OCI-LY3 (cell line): ENCODE measurements around the gene LAIR2.

Source experiments
- H2AFZ ChIP-seq: fragments of 200-600, 300-600 bp; shearing (Covaris generic); 2 replicates; pipeline ENCODE4 v1.6.0; 2014; ENCODE audit warnings: antibody characterized with exemption, low read depth, low read length
- H3K27ac ChIP-seq: fragments of 200-600, 300-600 bp; sonication (generic); 2 replicates; pipeline ENCODE4 v1.5.1; 2014; ENCODE audit warnings: mild to moderate bottlenecking, low read length, moderate library complexity, mixed read lengths
- H3K27me3 ChIP-seq: fragments of 200-600, 300-600 bp; sonication (generic); 2 replicates; pipeline ENCODE4 v1.6.1; 2014; ENCODE audit warnings: low read depth, low read length, mixed read lengths
- H3K36me3 ChIP-seq: fragments of 200-600, 300-600 bp; sonication (generic); replicated peaks from 2 replicates; pipeline ENCODE3; 2014; ENCODE audit warnings: low read depth, low read length, mixed read lengths
- H3K4me1 ChIP-seq: fragments of 300-600, 200-600 bp; sonication (generic); 2 replicates; pipeline ENCODE4 v1.6.1; 2014; ENCODE audit warnings: low read length, mixed read lengths
- H3K4me2 ChIP-seq: fragments of 200-600, 300-600 bp; sonication (generic); 2 replicates; pipeline ENCODE4 v1.6.1; 2014; ENCODE audit warnings: low read length, mixed read lengths
- H3K4me3 ChIP-seq: fragments of 300-600, 200-600 bp; sonication (generic); 2 replicates; pipeline ENCODE4 v1.5.1; 2014; ENCODE audit warnings: antibody characterized with exemption, mild to moderate bottlenecking, low read length, moderate library complexity
- H3K79me2 ChIP-seq: fragments of 300-600, 200-600 bp; shearing (Covaris generic); 2 replicates; pipeline ENCODE4 v1.6.1; 2014; ENCODE audit warnings: mild to moderate bottlenecking, low read length, mixed read lengths
- H3K9ac ChIP-seq: fragments of 300-600, 200-600 bp; shearing (Covaris generic); 2 replicates; pipeline ENCODE4 v1.6.0; 2014; ENCODE audit warnings: mild to moderate bottlenecking, low read length, moderate library complexity
- H3K9me3 ChIP-seq: fragments of 200-600, 300-600 bp; shearing (Covaris generic); 2 replicates; pipeline ENCODE4 v1.6.1; 2014; ENCODE audit warnings: low read length, mixed read lengths; ENCODE audit not compliant: insufficient read depth
- H4K20me1 ChIP-seq: fragments of 200-600, 300-600 bp; sonication (generic); 2 replicates; pipeline ENCODE4 v1.6.1; 2016; ENCODE audit warnings: low read length, mixed read lengths; ENCODE audit not compliant: insufficient read depth
- CTCF ChIP-seq: fragments of 200-600, 300-600 bp; sonication (generic); IDR thresholded peaks from 2 replicates; pipeline ENCODE4 v1.5.1; 2014; ENCODE audit warnings: antibody characterized with exemption, low read length, low read depth
- EZH2phosphoT487 ChIP-seq: fragments of 200-600 bp; shearing (Covaris generic); IDR thresholded peaks from 2 replicates; pipeline ENCODE4 v1.6.1; 2018; ENCODE audit warnings: antibody characterized with exemption, mixed run types, low read depth

Gene LAIR2

GRCh38 chr19:54461210-54461609 is 41.4 kb upstream of the LAIR2 start:
- no peaks in the 10 kb centered on the region for H3K27me3 ChIP-seq
- no peak for TF ChIP-seq EZH2phosphoT487
- no peak overlapping the region for H3K4me3 ChIP-seq
- peaks cover 10% of the 10 kb centered on the region for H3K4me1 ChIP-seq
- no peak overlapping the region for H3K9ac ChIP-seq
- H3K4me2 ChIP-seq: no peak overlapping the region
- peaks cover 27% of the 10 kb centered on the region for H4K20me1 ChIP-seq
- no peaks in the 10 kb centered on the region for H3K9me3 ChIP-seq
- no peak overlapping the region for H2AFZ ChIP-seq
- peaks cover 14% of the 10 kb centered on the region; the same call in 1 of the 2 replicates for H3K79me2 ChIP-seq
- H3K27ac ChIP-seq: no peak overlapping the region
- H3K36me3 ChIP-seq: peaks cover 57% of the 10 kb centered on the region

- Histone ChIP-seq H3K79me2 (peaks cover 14% of the 10 kb centered on the region; the same call in 1 of the 2 replicates), H3K27me3 (no peaks in the 10 kb centered on the region), H3K4me3 (no peak overlapping the region), H3K36me3 (peaks cover 53% of the 10 kb centered on the region), H4K20me1 (peaks cover 27% of the 10 kb centered on the region), H3K27ac (no peak overlapping the region), H2AFZ (no peak overlapping the region), H3K4me1 (peaks cover 10% of the 10 kb centered on the region), H3K9me3 (no peaks in the 10 kb centered on the region), H3K4me2 (no peak overlapping the region), H3K9ac (no peak overlapping the region)
- no peak for TF ChIP-seq CTCF
- TF ChIP-seq EZH2phosphoT487: no peak
These were observed 41.0 kb upstream of the LAIR2 start for GRCh38 chr19:54461613-54462012.

- Histone ChIP-seq H3K27me3 (no peaks in the 10 kb centered on the region), H3K9me3 (no peaks in the 10 kb centered on the region), H3K9ac (no peak overlapping the region), H3K36me3 (peaks cover 48% of the 10 kb centered on the region), H2AFZ (no peak overlapping the region), H3K79me2 (peaks cover 14% of the 10 kb centered on the region; the same call in 1 of the 2 replicates), H3K4me2 (no peak overlapping the region), H3K27ac (no peak overlapping the region), H3K4me3 (no peak overlapping the region), H4K20me1 (peaks cover 27% of the 10 kb centered on the region), H3K4me1 (peaks cover 10% of the 10 kb centered on the region)
- TF ChIP-seq CTCF: no peak
- TF ChIP-seq EZH2phosphoT487: no peak
These were observed 40.5 kb upstream of the LAIR2 start for GRCh38 chr19:54462047-54462654.

- H4K20me1 ChIP-seq: peaks cover 27% of the 10 kb centered on the region
- no peak overlapping the region for H3K27ac ChIP-seq
- H3K36me3 ChIP-seq: peaks cover 43% of the 10 kb centered on the region
- no peak overlapping the region for H3K4me3 ChIP-seq
- no peak overlapping the region for H3K4me2 ChIP-seq
- H3K4me1 ChIP-seq: peaks cover 10% of the 10 kb centered on the region
- no peak overlapping the region for H2AFZ ChIP-seq
- H3K9me3 ChIP-seq: no peaks in the 10 kb centered on the region
- H3K27me3 ChIP-seq: no peaks in the 10 kb centered on the region
- peaks cover 12% of the 10 kb centered on the region; the same call in 1 of the 2 replicates for H3K79me2 ChIP-seq
- H3K9ac ChIP-seq: no peak overlapping the region
- TF ChIP-seq EZH2phosphoT487 (no peak), CTCF (no peak)
These were observed 39.7 kb upstream of the LAIR2 start for GRCh38 chr19:54462655-54463530.
